HG03342 (cell line): ENCODE measurements around the gene GRIK1.

Experiments
- ATAC-seq: cut with Tn5 transposase; IDR thresholded peaks from one replicate; pipeline ENCODE4 v1.9.1; 2021; ENCODE audit warnings: mild to moderate bottlenecking, moderate library complexity; ENCODE audit not compliant: unreplicated experiment

The GRIK1 gene

GRCh38 chr21:29721964-29722363, 217.8 kb downstream of the GRIK1 start:
- no peak for ATAC-seq

GRCh38 chr21:29721221-29721620, 218.6 kb downstream of the GRIK1 start:
- no peak for ATAC-seq

GRCh38 chr21:29719521-29719920, 220.3 kb downstream of the GRIK1 start:
- no peak for ATAC-seq

GRCh38 chr21:29718081-29718815, 221.5 kb downstream of the GRIK1 start:
- no peak for ATAC-seq

GRCh38 chr21:29717659-29718058, 222.1 kb downstream of the GRIK1 start:
- no peak for ATAC-seq

GRCh38 chr21:29716753-29717152, 223.0 kb downstream of the GRIK1 start:
- no peak for ATAC-seq

- ATAC-seq, result no peak
Observed at GRCh38 chr21:29715089-29715488, 224.7 kb downstream of the GRIK1 start.

GRCh38 chr21:29712818-29713217, 227.0 kb downstream of the GRIK1 start:
- no peak for ATAC-seq

GRCh38 chr21:29711236-29711635, 228.6 kb downstream of the GRIK1 start:
- no peak for ATAC-seq

- ATAC-seq, result no peak
Observed at GRCh38 chr21:29710498-29710897, 229.3 kb downstream of the GRIK1 start.

- no peak for ATAC-seq
Observed at GRCh38 chr21:29708401-29708800, 231.4 kb downstream of the GRIK1 start.

GRCh38 chr21:29704719-29705118, 235.1 kb downstream of the GRIK1 start:
- ATAC-seq, result no peak

GRCh38 chr21:29701676-29702075, 238.1 kb downstream of the GRIK1 start:
- no peak for ATAC-seq

- no peak for ATAC-seq
Observed at GRCh38 chr21:29697555-29698193, 242.1 kb downstream of the GRIK1 start.

GRCh38 chr21:29696937-29697336, 242.9 kb downstream of the GRIK1 start:
- no peak for ATAC-seq

GRCh38 chr21:29691616-29692491, 247.9 kb downstream of the GRIK1 start:
- ATAC-seq, result no peak

GRCh38 chr21:29689753-29690152, 250.0 kb downstream of the GRIK1 start:
- ATAC-seq, result no peak

GRCh38 chr21:29684106-29684505, 255.7 kb downstream of the GRIK1 start:
- no peak for ATAC-seq

- ATAC-seq, result no peak
Observed at GRCh38 chr21:29682800-29683199, 257.0 kb downstream of the GRIK1 start.

GRCh38 chr21:29680273-29680672, 259.5 kb downstream of the GRIK1 start:
- no peak for ATAC-seq

GRCh38 chr21:29678626-29679025, 261.2 kb downstream of the GRIK1 start:
- no peak for ATAC-seq

- ATAC-seq, result no peak
Observed at GRCh38 chr21:29677326-29677725, 262.5 kb downstream of the GRIK1 start.
